Measurements from ENCODE around the gene CCDC85B.

CCDC85B gene

DNA sequence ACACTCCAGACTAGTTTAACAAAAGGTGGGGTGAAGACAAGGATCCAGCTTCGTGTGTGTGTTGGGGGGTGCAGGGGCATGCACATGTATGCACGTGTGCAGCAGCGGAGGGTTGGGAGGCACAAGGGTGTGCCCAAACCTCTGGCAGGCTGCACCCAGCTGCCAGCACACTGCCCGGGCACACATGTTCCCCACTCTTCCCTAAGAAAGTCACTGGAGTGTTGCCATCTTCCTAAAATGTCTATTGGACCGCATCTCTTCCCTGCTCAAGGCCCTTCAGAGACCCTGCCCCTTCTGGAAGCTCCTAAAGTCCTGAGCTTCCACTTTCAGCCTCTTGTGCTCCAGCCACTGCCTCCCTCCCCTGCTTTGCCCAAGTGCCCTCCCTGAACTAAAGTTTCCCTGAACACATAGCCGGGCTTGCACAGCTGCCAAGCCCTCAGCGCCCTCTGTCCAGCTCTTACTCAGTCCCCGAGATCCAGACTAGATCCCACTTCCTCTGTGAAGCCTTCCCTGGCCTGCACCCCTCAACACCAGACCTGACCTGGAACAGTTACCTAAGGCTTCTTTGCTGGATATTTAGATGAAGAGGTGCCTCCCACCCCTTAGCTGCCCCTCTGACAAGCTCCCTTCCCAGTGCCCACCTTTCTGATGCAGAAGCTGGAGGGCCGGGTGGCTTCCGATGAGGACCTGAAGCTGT lies 38.5 kb upstream of the CCDC85B start:
- no peaks in the 10 kb centered on the region for H3K9me3 ChIP-seq (ENCODE audit: insufficient read depth, low read length, severe bottlenecking)
- no peak overlapping the region for H3K4me2 ChIP-seq (ENCODE audit: insufficient read depth, low read length)
- no peak overlapping the region for H2AFZ ChIP-seq (ENCODE audit: low read depth, low read length)
- H3K4me1 ChIP-seq (ENCODE audit: insufficient read depth, low read length), result peaks cover 18% of the 10 kb centered on the region
- no peaks in the 10 kb centered on the region for H3K27me3 ChIP-seq (ENCODE audit: insufficient read depth, low read length, poor library complexity)
- no peak overlapping the region for H3K27ac ChIP-seq (ENCODE audit: low read length)
- DNase-seq, result peak; percentile 20
- ATAC-seq (ENCODE audit: insufficient read depth, low read depth), result peak; percentile 4; the same call in 2 of the 3 replicates
- H3K4me3 ChIP-seq (ENCODE audit: low read depth in 1 of 2, low read length in 2 of 2), result no peak overlapping the region
- peaks cover 57% of the 10 kb centered on the region for H3K36me3 ChIP-seq (ENCODE audit: insufficient read depth, low read length)
- peaks cover 31% of the 10 kb centered on the region for H3K79me2 ChIP-seq (ENCODE audit: insufficient read depth, low read length)
- no peak for TF ChIP-seq EZH2 (IDR thresholded peaks at IDR 0.05; ENCODE audit: borderline replicate concordance, low read depth, low read length, severe bottlenecking)
- TF ChIP-seq, protein P1, sequence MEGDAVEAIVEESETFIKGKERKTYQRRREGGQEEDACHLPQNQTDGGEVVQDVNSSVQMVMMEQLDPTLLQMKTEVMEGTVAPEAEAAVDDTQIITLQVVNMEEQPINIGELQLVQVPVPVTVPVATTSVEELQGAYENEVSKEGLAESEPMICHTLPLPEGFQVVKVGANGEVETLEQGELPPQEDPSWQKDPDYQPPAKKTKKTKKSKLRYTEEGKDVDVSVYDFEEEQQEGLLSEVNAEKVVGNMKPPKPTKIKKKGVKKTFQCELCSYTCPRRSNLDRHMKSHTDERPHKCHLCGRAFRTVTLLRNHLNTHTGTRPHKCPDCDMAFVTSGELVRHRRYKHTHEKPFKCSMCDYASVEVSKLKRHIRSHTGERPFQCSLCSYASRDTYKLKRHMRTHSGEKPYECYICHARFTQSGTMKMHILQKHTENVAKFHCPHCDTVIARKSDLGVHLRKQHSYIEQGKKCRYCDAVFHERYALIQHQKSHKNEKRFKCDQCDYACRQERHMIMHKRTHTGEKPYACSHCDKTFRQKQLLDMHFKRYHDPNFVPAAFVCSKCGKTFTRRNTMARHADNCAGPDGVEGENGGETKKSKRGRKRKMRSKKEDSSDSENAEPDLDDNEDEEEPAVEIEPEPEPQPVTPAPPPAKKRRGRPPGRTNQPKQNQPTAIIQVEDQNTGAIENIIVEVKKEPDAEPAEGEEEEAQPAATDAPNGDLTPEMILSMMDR (IDR thresholded peaks at IDR 0.05; ENCODE audit: borderline replicate concordance, extremely low read depth, low read length, poor library complexity, severe bottlenecking), result no peak
- no peak overlapping the region for H3K9ac ChIP-seq (ENCODE audit: low read depth, low read length)
- H4K20me1 ChIP-seq (ENCODE audit: insufficient read depth, low read length), result peaks cover 62% of the 10 kb centered on the region

DNA sequence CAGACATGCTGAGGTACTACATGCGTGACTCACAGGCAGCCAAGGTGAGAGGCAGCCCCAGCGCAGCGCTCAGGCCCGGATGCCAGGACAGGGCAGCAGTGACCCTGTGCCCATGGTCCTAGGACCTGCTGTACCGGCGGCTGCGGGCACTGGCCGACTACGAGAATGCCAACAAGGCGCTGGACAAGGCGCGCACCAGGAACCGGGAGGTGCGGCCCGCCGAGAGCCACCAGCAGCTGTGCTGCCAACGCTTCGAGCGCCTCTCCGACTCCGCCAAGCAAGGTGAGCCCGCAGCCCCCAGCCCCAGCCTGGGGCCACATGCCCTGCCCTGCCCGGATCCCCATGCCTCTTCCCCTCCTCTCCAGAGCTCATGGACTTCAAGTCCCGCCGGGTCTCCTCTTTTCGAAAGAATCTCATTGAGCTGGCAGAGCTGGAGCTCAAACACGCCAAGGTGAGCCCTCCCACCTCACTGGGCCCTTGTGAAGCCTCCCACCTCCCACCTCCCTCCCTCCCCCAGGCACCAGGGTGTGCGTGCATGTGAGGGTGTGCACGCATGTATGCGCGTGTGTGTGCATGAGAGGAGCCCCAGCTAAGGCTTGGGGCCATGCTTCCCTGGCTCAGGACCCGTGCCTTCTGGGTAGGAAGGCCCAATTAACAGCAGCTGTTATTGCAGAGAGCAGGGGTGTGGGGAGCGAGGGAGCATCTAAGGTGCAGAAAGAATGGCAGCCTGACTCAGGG lies 37.8 kb upstream of the CCDC85B start:
- no peak overlapping the region for H3K4me2 ChIP-seq (ENCODE audit: insufficient read depth, low read length)
- H3K9ac ChIP-seq (ENCODE audit: low read depth, low read length), result no peak overlapping the region
- no peak for TF ChIP-seq EZH2 (IDR thresholded peaks at IDR 0.05; ENCODE audit: borderline replicate concordance, low read depth, low read length, severe bottlenecking)
- TF ChIP-seq, protein P1 (IDR thresholded peaks at IDR 0.05; ENCODE audit: borderline replicate concordance, extremely low read depth, low read length, poor library complexity, severe bottlenecking), result no peak
- H2AFZ ChIP-seq (ENCODE audit: low read depth, low read length), result no peak overlapping the region
- DNase-seq (peak; percentile 23), ATAC-seq (ENCODE audit: insufficient read depth, low read depth) (no peak)
- no peaks in the 10 kb centered on the region for H3K27me3 ChIP-seq (ENCODE audit: insufficient read depth, low read length, poor library complexity)
- peaks cover 63% of the 10 kb centered on the region for H3K36me3 ChIP-seq (ENCODE audit: insufficient read depth, low read length)
- no peak overlapping the region for H3K27ac ChIP-seq (ENCODE audit: low read length)
- peaks cover 18% of the 10 kb centered on the region for H3K4me1 ChIP-seq (ENCODE audit: insufficient read depth, low read length)
- H4K20me1 ChIP-seq (ENCODE audit: insufficient read depth, low read length), result peaks cover 69% of the 10 kb centered on the region
- no peak overlapping the region for H3K4me3 ChIP-seq (ENCODE audit: low read depth in 1 of 2, low read length in 2 of 2)
- H3K79me2 ChIP-seq (ENCODE audit: insufficient read depth, low read length), result peaks cover 38% of the 10 kb centered on the region
- H3K9me3 ChIP-seq (ENCODE audit: insufficient read depth, low read length, severe bottlenecking), result no peaks in the 10 kb centered on the region

DNA sequence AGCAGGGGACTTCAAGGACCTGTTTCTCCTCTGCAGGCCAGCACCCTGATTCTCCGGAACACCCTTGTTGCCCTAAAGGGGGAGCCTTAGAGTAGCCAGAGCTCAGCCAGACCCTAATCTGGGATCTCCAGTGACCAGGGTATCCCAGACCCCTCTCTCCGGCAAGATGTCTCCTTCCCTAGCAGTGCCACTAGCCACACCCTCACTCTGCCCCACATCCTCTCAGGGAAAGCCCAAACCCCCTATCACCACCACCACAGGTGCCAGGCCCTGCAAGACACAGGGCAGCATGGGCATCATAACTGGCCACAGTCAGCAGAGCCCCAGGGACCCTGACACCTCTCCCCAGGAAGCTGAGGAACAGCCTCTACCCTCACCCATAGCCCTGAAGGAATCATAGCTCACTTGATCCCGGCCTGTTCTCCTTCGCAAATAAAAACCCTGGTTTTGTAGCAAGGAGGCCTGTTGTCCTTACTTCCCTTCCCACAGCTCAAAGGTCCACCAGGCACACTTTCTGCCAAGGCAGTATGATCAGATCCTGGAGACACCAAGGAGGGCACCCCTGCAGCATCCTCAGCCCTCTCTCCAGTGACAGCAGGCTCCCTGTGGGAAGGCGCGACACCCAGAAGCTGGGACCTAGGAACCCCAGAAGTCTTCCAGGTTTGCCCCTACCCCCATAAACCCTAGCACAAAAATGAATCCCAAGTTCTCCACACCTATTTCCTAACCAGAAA lies 37.1 kb upstream of the CCDC85B start:
- Histone ChIP-seq H3K9ac (ENCODE audit: low read depth, low read length) (no peak overlapping the region), H3K4me3 (ENCODE audit: low read depth in 1 of 2, low read length in 2 of 2) (no peak overlapping the region), H4K20me1 (ENCODE audit: insufficient read depth, low read length) (peaks cover 69% of the 10 kb centered on the region), H3K79me2 (ENCODE audit: insufficient read depth, low read length) (peaks cover 41% of the 10 kb centered on the region), H3K36me3 (ENCODE audit: insufficient read depth, low read length) (peaks cover 63% of the 10 kb centered on the region), H3K27me3 (ENCODE audit: insufficient read depth, low read length, poor library complexity) (no peaks in the 10 kb centered on the region), H3K4me1 (ENCODE audit: insufficient read depth, low read length) (peaks cover 20% of the 10 kb centered on the region), H3K27ac (ENCODE audit: low read length) (no peak overlapping the region), H3K9me3 (ENCODE audit: insufficient read depth, low read length, severe bottlenecking) (no peaks in the 10 kb centered on the region), H2AFZ (ENCODE audit: low read depth, low read length) (no peak overlapping the region), H3K4me2 (ENCODE audit: insufficient read depth, low read length) (no peak overlapping the region)
- ATAC-seq (ENCODE audit: insufficient read depth, low read depth) (no peak), DNase-seq (peak; percentile 18)
- no peak for TF ChIP-seq EZH2 (IDR thresholded peaks at IDR 0.05; ENCODE audit: borderline replicate concordance, low read depth, low read length, severe bottlenecking)
- TF ChIP-seq, protein P1 (IDR thresholded peaks at IDR 0.05; ENCODE audit: borderline replicate concordance, extremely low read depth, low read length, poor library complexity, severe bottlenecking), result peak; percentile 30
